Mucosa of stomach (tissue), 1 donor: Measurements from ENCODE around the gene CFLAR.

Experiments
- H3K27me3 ChIP-seq: one replicate; pipeline ENCODE4 v1.7.0; 2013; ENCODE audit warnings: mild to moderate bottlenecking, low read length; ENCODE audit not compliant: control insufficient read depth, insufficient read depth
- H3K36me3 ChIP-seq: one replicate; pipeline ENCODE4 v1.7.0; 2013; ENCODE audit warnings: low read length; ENCODE audit not compliant: control insufficient read depth, insufficient read depth
- H3K4me1 ChIP-seq: one replicate; pipeline ENCODE4 v1.7.0; 2013; ENCODE audit warnings: mild to moderate bottlenecking, low read length; ENCODE audit not compliant: control insufficient read depth, insufficient read depth
- H3K4me3 ChIP-seq: one replicate; pipeline ENCODE4 v1.7.0; 2013; ENCODE audit warnings: low read length
- H3K9ac ChIP-seq: one replicate; pipeline ENCODE4 v1.7.0; 2013; ENCODE audit warnings: mild to moderate bottlenecking, low read length, moderate library complexity
- H3K9me3 ChIP-seq: one replicate; pipeline ENCODE4 v1.7.0; 2013; ENCODE audit warnings: mild to moderate bottlenecking, low read length, moderate library complexity; ENCODE audit not compliant: control insufficient read depth
- donor health status: Pancreatic carcinoma.

Gene CFLAR

DNA sequence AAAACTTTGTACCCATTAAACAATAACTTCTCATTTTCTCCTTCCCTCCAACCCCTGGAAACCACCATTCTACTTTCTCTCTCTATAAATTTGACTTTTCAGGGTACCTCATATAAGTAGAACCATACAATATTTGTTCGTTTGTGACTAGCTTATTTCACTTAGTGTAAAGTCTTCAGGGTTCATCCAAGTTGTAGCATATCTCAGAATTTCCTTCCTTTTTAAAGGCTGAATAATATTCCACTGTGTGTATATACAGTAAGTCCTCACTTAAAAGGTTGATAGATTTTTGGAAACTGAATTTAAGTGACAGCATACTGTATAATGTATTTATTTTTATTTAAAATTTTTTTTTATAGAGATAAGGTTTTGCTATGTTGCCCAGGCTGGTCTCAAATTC, 80.8 kb downstream of the CFLAR start:
- peaks cover 17% of the 10 kb centered on the region for H3K4me1 ChIP-seq
- H3K27me3 ChIP-seq: no peaks in the 10 kb centered on the region
- H3K36me3 ChIP-seq: peaks cover 6% of the 10 kb centered on the region
- no peaks in the 10 kb centered on the region for H3K9me3 ChIP-seq
- no peak overlapping the region for H3K4me3 ChIP-seq
- no peak overlapping the region for H3K9ac ChIP-seq

DNA sequence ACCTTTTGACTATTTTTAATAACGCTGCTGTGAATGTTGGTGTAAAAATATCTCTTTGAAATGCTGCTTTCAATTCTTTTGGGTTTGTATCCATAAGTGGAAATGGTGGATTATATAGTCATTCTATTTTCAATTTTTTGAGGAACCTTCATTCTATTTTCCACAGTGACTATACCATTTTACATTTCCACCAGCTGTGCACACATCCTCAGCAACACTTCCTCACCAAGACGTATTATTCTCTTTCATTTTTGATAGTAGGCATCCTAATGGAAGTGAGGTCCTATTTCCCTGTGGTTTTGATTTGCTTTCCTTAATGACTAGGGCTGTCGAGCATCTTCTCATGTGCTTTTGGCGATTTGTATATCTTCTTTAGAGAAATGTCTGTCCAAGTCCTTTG, 81.8 kb downstream of the CFLAR start:
- H3K4me3 ChIP-seq: no peak overlapping the region
- no peak overlapping the region for H3K9ac ChIP-seq
- peaks cover 17% of the 10 kb centered on the region for H3K4me1 ChIP-seq
- H3K36me3 ChIP-seq: peaks cover 6% of the 10 kb centered on the region
- H3K27me3 ChIP-seq: no peaks in the 10 kb centered on the region
- H3K9me3 ChIP-seq: no peaks in the 10 kb centered on the region

- Histone ChIP-seq H3K27me3 (no peaks in the 10 kb centered on the region), H3K36me3 (peaks cover 6% of the 10 kb centered on the region), H3K9ac (no peak overlapping the region), H3K4me1 (peaks cover 7% of the 10 kb centered on the region), H3K9me3 (no peaks in the 10 kb centered on the region), H3K4me3 (no peak overlapping the region)
These were observed 83.9 kb downstream of the CFLAR start for GRCh38 chr2:201199847-201200246.

DNA sequence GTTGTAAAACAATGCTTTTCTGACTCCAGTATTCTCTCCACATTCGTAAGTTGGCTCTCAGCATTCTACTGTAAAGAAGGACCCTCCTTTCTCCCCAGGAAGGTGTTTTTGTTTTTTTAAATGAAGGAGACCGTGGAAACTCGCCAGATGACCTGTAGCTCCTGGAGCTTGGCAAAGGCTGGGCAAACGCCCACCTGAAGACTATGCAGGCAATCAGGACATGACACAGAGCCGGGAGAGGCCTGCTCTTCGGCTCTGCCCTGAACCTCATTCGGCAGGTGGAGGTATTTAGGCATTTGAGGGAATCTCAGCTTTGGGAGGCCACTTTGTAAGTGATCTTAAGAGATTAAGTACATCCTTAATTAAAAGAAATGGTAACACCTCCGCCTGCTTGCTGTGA, 84.4 kb downstream of the CFLAR start:
- Histone ChIP-seq H3K9me3 (no peaks in the 10 kb centered on the region), H3K4me1 (peaks cover 7% of the 10 kb centered on the region), H3K36me3 (peaks cover 6% of the 10 kb centered on the region), H3K4me3 (no peak overlapping the region), H3K27me3 (no peaks in the 10 kb centered on the region), H3K9ac (no peak overlapping the region)

DNA sequence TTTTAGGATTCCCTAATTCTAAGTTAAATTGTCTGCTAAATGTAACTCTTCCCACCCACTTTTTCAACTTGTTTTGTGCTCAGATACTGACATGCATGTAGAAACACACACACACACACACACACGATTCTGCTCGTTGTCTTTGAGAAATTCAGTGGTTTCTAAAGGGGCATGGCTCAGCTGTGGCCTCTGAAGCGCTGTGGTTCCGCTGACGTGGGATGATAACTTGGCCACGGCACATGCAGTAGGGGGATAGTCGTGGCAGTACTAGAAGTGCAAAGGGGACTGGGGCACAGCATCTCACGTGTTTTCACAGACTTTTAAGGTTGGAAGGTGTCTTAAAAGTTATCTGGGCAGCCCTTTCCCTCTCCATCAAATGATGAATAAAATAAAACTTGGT, 85.4 kb downstream of the CFLAR start:
- no peaks in the 10 kb centered on the region for H3K27me3 ChIP-seq
- no peak overlapping the region for H3K4me3 ChIP-seq
- H3K36me3 ChIP-seq: no peaks in the 10 kb centered on the region
- no peaks in the 10 kb centered on the region for H3K9me3 ChIP-seq
- H3K4me1 ChIP-seq: no peaks in the 10 kb centered on the region
- no peak overlapping the region for H3K9ac ChIP-seq

DNA sequence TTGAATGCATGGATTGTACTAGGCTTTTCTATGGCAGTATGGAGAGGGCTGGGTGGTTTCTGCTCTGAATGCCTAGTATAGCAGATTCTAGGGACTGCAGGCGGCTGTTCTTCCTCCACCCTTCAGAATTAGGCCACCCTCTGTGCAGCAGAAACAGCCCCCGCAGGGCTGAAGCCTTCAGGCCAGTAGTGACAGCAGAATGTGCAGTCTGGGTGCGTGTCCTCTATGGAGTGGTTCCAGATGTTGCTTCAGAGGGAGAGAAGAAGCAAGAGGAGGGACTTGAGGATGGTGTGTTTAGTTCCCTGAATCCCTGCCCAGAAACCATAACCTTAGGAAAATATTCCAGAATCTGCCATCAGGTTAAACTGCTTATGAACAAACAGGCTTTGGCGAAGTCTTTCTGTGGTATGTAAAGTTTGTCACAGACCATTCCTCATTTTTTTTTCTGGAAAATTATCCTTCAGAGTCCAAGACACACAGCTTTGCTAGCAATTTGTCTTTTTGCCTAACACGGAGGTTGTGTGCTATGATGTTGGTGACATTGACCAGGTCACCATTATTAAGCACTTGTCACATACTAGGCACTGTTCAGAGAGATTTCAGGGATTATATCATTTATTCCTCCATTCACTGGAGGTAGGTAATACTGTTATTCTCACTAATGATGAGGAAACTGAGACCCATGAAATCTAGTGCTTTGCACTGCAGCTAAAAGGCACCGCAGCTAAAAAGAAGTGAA, 88.1 kb downstream of the CFLAR start:
- Histone ChIP-seq H3K27me3 (no peaks in the 10 kb centered on the region), H3K9me3 (no peaks in the 10 kb centered on the region), H3K9ac (no peak overlapping the region), H3K4me1 (no peaks in the 10 kb centered on the region), H3K36me3 (peaks cover 4% of the 10 kb centered on the region), H3K4me3 (no peak overlapping the region)

DNA sequence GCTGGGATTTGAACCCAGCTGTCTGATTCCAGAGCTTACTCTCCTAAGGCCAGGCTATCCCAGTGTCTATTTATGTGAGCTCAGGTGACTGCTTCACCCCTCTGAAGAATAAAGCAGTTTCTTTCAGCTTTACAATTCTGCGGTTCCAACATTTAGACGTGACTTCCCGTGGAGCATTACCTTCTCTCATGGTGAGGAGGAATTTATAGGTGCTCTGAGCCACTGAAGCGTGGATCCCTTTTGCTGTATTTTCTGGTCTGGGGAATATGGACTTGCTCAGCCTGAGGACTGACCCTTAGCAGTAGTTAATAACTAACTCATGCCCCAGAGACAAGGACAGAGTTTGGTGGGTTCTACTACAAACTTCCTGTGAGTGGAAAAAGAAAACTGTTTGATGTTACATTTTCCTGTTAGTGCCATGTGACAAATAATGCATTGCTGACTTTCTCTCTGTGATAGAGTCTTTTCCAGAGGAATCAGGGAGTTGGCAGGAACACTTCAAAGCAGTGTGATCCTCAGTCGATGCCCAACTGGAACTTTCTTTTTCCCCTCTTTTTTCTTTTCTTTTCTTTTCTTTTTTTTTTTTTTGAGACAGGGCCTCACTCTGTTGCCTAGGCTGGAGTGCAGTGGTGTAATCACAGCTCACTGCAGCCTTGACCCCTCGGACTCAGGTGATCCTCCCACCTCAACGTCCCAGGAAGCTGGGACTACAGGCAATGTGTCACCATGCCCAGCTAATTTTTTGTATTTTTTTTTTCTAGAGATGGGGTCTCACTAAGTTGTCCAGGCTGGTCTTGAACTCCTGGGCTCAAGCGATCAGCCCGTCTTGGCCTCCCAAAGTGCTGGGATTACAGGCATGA, 88.9 kb downstream of the CFLAR start:
- Histone ChIP-seq H3K9me3 (no peaks in the 10 kb centered on the region), H3K36me3 (peaks cover 5% of the 10 kb centered on the region), H3K4me1 (no peaks in the 10 kb centered on the region), H3K9ac (no peak overlapping the region), H3K27me3 (no peaks in the 10 kb centered on the region), H3K4me3 (no peak overlapping the region)

- Histone ChIP-seq H3K9ac (no peak overlapping the region), H3K9me3 (no peaks in the 10 kb centered on the region), H3K4me3 (no peak overlapping the region), H3K36me3 (peaks cover 11% of the 10 kb centered on the region), H3K4me1 (no peaks in the 10 kb centered on the region), H3K27me3 (no peaks in the 10 kb centered on the region)
These were observed 89.5 kb downstream of the CFLAR start for GRCh38 chr2:201205515-201205849.

DNA sequence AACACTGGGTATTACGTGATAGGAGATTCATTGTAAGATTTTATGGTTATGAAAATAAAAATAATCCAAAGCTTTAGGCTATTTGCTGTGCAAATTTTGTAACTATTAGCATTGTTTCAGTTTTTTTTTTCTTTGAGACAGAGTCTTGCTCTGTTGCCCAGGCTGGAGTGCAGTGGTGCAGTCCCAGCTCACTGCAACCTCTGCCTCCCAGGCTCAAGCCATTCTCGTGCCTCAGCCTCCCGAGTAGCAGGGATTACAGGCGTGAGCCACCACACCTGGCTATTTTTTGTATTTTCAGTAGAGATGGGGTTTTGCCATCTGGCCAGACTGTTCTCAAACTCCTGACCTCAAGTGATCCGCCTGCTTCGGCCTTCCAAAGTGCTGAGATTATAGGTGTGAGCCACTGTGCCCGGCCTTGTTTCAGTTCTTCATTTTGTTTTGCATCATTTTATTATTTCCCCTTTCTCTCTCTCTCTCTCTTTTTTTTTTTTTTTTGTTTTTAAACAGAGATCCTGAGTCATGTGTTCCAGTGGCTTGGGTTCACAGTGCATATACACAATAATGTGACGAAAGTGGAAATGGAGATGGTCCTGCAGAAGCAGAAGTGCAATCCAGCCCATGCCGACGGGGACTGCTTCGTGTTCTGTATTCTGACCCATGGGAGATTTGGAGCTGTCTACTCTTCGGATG, 92.7 kb downstream of the CFLAR start:
- H3K4me1 ChIP-seq: no peaks in the 10 kb centered on the region
- H3K9ac ChIP-seq: no peak overlapping the region
- H3K36me3 ChIP-seq: peaks cover 12% of the 10 kb centered on the region
- no peaks in the 10 kb centered on the region for H3K9me3 ChIP-seq
- no peak overlapping the region for H3K4me3 ChIP-seq
- no peaks in the 10 kb centered on the region for H3K27me3 ChIP-seq

- H3K36me3 ChIP-seq: peaks cover 6% of the 10 kb centered on the region
- no peak overlapping the region for H3K4me3 ChIP-seq
- no peaks in the 10 kb centered on the region for H3K27me3 ChIP-seq
- H3K9me3 ChIP-seq: no peaks in the 10 kb centered on the region
- no peak overlapping the region for H3K9ac ChIP-seq
- H3K4me1 ChIP-seq: peaks cover 17% of the 10 kb centered on the region
These were observed 100.0 kb downstream of the CFLAR start for GRCh38 chr2:201215963-201216362.

DNA sequence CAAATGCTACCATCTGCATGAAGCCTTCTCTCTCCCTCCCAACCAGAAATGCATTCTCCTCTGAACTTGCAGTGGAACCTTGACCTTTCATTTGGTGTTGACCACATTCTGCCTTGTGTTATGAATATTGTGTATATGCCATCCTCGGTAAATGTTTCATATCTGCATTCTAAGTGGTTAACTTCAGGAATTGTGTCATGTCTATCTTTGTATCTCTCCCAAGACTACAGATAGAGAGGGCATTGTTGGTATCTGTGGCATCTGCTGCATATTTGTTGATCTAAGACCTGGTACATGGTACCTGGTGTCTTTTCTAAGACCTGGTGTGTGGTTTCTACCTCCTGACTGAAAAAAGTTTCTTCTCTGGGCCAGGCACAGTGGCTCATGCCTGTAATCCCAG, 101.0 kb downstream of the CFLAR start:
- Histone ChIP-seq H3K9ac (no peak overlapping the region), H3K27me3 (no peaks in the 10 kb centered on the region), H3K4me1 (peaks cover 20% of the 10 kb centered on the region), H3K9me3 (no peaks in the 10 kb centered on the region), H3K36me3 (peaks cover 6% of the 10 kb centered on the region), H3K4me3 (no peak overlapping the region)

DNA sequence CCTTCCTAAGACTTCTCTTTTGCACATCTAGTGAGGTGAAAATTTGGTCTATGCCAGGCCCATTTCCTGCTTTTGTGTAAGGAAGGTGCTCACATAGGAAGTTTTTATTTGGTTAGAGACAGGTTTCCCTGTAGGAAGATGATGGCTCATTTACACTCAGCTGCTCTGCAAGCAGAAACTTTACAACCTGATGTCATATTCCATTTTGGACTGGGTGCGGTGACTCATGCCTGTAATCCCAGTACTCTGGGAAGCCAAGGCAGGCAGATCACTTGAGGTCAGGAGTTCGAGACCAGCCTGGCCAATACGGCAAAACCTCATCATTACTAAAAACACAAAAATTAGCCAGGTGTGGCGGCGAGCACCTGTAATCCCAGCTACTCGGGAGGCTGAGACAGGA, 102.8 kb downstream of the CFLAR start:
- Histone ChIP-seq H3K4me3 (no peak overlapping the region), H3K27me3 (no peaks in the 10 kb centered on the region), H3K9ac (no peak overlapping the region), H3K4me1 (peaks cover 20% of the 10 kb centered on the region), H3K36me3 (peaks cover 6% of the 10 kb centered on the region), H3K9me3 (no peaks in the 10 kb centered on the region)
